GM10248 (cell line): ENCODE results near the gene ENHO.

Experiments used
- CTCF ChIA-PET: fragments of 300-600 bp; sonication (Branson Sonifier 250); formaldehyde crosslinking; extraction: SDS; loops from one replicate; lab custom pipeline; 2021; ENCODE audit warnings: antibody characterized with exemption; lab: Yijun Ruan, JAX
- POLR2A ChIA-PET: fragments of 350-650 bp; sonication (Branson Sonifier 250); formaldehyde crosslinking; extraction: SDS; loops from one replicate; lab custom pipeline; 2020; ENCODE audit warnings: antibody characterized with exemption; lab: Yijun Ruan, JAX
- DNase-seq: peaks from one replicate; pipeline ENCODE4 v3.0.0; 2012; ENCODE audit errors: extremely low spot score
- TF ChIP-seq, protein P1 (sequence below): IDR thresholded peaks from 2 replicates; pipeline ENCODE4 v1.5.1; 2012; ENCODE audit warnings: mild to moderate bottlenecking, low read depth; ENCODE audit errors: extremely low read depth, missing control alignments, control extremely low read depth

The ENHO gene

DNA sequence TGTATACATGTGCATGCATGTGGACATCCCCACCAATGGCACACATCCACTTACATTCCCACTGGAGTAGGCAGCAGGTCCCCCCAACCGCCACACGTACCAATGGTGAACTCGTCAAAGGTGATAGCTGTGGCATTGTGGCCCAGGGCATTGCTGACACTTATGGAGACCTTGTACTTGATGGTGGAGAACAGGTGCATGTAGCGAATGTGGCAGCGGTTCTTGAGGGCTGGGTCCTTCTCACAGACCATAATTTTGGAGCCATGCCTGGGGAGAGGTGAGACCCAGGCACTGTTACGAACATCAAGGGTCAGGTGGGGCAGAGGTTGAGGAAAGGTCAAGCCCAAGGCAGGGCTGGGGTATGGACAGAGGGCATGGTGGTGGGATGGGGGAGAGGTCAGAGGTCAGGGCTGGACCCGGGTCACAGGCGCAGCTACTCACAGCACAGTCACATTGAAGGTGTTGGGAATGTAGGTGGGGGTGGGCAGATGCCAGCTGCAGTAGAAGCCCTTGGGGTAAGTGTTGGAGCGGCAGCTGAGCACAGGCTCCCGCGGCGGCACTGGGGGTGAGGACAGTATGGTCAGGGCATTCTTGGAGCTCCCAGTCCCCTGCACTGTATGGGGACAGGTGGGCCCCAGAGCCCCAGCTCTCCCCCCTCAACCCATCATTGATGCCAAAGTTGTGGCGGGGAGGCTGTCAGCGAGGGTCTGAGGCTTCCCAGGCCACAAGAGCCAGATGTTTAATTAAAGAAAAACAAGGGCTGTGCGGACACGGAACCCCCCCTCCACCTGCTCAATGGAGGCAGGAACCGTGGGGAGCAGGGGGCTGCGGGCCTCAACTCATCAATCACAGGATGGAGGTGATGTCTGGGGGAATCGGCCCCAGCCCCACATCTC is 34.9 kb upstream of the ENHO start:
- CTCF ChIA-PET: interaction anchor here (1.0 to 1.9 kb wide), 3 partner anchors 10 to 37 kb away, joined by 3 to 5 read pairs (median 3); no protein-coding TSS in a partner anchor
- no peak for DNase-seq
- POLR2A ChIA-PET: no interaction called here

DNA sequence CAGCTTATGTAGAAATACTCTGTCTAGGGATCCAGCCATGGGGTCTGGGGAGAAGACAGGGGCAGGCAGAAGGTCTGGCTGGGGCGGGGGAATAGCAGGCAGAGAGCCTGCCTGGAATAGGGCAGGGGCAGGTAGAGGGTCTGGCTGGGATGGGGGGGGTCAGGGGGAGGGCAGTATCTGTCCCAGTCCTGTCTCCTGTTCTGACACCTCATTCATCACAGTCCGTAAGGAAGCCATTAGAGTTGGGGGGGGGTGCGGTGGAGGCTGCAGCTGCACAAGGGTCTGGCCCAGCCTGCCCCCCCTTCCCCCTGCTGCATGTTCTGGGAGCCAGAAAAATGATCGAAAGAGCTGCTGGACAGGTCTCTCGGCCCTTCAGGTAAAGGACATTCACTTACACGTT is 34.2 kb upstream of the ENHO start:
- POLR2A ChIA-PET: no interaction called here
- no peak for DNase-seq
- CTCF ChIA-PET: interaction anchor here (1.9 kb wide), 1 partner anchor 9 kb away, joined by 5 read pairs; no protein-coding TSS in a partner anchor
- TF ChIP-seq, protein P1, sequence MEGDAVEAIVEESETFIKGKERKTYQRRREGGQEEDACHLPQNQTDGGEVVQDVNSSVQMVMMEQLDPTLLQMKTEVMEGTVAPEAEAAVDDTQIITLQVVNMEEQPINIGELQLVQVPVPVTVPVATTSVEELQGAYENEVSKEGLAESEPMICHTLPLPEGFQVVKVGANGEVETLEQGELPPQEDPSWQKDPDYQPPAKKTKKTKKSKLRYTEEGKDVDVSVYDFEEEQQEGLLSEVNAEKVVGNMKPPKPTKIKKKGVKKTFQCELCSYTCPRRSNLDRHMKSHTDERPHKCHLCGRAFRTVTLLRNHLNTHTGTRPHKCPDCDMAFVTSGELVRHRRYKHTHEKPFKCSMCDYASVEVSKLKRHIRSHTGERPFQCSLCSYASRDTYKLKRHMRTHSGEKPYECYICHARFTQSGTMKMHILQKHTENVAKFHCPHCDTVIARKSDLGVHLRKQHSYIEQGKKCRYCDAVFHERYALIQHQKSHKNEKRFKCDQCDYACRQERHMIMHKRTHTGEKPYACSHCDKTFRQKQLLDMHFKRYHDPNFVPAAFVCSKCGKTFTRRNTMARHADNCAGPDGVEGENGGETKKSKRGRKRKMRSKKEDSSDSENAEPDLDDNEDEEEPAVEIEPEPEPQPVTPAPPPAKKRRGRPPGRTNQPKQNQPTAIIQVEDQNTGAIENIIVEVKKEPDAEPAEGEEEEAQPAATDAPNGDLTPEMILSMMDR: no peak

More for the DNA sequence above, 34.9 kb upstream of the ENHO start:
- TF ChIP-seq, protein P1: no peak

DNA sequence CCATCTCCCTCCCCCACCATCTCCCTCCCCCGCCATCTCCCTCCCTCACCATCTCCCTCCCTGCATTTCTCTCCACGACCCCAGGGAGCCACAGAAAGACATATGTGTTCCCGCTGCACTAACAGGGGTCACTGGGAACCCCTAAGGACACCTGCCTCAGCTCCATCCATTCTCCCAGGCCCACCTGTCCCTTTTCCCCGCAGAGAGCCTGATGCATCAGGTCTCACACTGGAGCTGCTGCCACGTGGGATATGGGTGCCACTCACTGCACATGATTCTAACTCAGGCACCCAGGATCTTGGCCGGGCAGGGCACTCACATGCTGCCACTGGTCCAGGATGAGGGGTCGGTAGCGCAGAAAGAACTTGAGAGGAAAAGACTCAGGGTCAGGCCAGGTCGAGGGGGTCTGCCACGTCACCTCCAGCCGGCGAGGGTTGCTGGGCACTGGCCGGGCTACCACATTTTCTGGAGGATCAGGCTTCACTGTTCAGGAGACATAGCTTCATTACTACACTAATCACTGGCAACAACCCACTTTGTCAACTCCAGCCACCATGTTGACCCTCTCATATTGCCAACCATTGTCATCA is 33.2 kb upstream of the ENHO start:
- CTCF ChIA-PET: interaction anchor here (1.1 to 1.9 kb wide), 3 partner anchors 8 to 78 kb away, joined by 3 to 5 read pairs (median 4); no protein-coding TSS in a partner anchor
- POLR2A ChIA-PET: no interaction called here
- TF ChIP-seq, protein P1: no peak

DNA sequence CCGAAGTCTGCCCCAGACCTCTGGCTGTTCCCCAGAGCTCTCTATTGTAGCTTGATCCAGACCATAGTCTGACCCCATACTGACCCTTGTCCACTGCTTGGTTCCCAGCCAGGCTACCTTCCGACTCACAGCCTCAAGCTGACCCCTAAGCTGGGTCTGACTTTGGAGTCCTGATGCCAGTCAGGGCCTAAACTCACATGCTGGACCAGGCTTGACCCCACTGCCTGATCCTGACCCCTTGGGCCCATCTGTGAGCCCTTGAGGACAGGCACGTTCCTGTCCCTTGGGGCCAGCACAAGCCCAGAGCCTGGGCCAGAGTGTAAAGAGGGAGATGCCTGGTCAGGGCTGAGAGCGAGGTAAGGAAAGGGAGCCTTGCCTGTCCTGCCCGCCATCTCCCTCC is 32.7 kb upstream of the ENHO start:
- CTCF ChIA-PET: interaction anchor here (1.1 to 1.9 kb wide), 3 partner anchors 8 to 79 kb away, joined by 3 to 5 read pairs (median 4); no protein-coding TSS in a partner anchor
- TF ChIP-seq, protein P1: no peak
- no peak for DNase-seq
- POLR2A ChIA-PET: no interaction called here

More for the DNA sequence above, 33.2 kb upstream of the ENHO start:
- DNase-seq: no peak

DNA sequence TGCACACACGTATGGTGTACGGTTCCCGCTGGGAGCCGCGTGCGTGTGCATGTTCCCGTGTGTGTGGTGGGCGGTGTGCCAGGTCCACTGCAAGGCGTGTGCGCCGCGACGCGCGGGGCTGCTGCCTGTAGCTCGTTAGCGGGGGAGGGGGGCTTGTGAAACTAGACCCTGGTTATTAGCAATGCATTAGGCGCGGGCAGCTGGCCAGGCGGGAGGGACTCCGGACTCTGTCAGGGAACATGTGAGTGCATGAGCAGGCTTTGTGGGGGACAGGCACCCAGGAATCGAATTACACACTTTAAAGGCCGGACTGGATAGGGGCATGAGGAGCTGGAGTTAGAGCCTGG is 32.2 kb upstream of the ENHO start:
- no peak for DNase-seq
- ChIA-PET CTCF (interaction anchor here (1.1 kb wide), 2 partner anchors 37 to 79 kb away, joined by 3 to 4 read pairs; no protein-coding TSS in a partner anchor), POLR2A (no interaction called here)
- TF ChIP-seq, protein P1: no peak

DNA sequence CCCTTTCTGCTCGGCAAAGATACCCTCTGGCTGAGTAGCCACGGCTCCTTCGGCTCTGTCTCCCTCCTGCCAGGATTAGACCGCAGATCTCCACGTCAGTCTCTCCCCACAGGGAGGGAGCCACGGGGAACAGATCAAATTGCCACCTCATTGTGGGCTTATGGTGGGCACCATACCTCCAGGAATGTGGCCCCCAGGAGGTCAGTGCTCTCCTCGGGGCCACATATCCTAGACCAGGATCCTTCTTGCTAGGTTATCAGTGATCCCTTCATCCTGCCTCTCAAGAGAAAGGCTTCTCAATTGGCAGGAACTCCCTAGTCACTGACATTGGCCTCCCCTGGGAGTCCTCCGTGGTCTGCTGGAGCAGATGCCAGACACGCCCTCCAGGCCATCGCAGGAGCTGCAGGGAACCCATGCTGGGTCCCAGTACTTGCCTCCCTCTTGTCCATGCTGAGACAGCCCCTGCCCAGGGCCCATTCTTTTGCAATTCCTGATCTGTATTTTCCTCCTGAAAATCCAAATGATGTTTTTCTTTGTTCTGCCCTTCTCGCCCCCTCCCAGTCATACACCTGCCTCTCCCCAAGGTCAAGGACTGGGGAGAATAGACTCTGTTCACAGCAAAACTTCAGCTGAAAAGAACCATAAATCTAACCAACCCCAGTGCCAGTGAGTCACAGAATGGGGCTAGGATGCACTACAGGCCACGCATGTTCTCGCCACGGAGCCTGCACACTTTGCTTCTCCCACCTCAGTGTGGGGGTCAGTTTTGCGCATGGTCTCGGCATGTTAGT is 31.6 kb upstream of the ENHO start:
- DNase-seq: no peak
- CTCF ChIA-PET: no interaction called here
- TF ChIP-seq, protein P1: no peak
- POLR2A ChIA-PET: no interaction called here
